Measurements from ENCODE around the gene GABPB2. TPM values are rescaled to one million over a fixed set of nuclear protein-coding genes. Genes with fewer than 3 reads are reported as not detected.
"Not testable (repeated sequence)": the region's sequence is repeated elsewhere in the genome, so short reads cannot be mapped to it uniquely, and the experiment has no call there.

GABPB2 gene
- total and polyA plus RNA-seq, 2 donors from 2014 or later: 4.7 to 20.5 TPM

DNA sequence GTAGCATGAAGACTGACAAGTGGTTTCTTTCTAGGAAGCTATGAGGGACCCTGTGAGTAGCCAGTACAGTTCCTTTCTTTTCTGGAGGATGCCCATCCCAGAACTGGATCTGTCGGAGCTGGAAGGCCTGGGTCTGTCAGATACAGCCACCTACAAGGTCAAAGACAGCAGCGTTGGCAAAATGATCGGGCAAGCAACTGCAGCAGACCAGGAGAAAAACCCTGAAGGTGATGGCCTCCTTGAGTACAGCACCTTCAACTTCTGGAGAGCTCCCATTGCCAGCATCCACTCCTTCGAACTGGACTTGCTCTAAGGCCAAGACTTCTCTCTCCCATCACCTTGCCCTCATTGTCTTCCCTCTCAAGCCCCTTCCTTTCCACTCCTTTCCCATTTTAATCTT, 3.4 kb upstream of the GABPB2 start:
- no peaks in the 10 kb centered on the region for H3K4me1 ChIP-seq (ENCODE audit: control insufficient read depth in 2 of 3, insufficient read depth in 2 of 3, low read depth in 1 of 3, low read length in 3 of 3)
- intact Hi-C loops (cut with DNase I): no loop called here
- no peak overlapping the region for H3K27ac ChIP-seq (ENCODE audit: low read depth in 2 of 2, low read length in 2 of 2)
- no peak for TF ChIP-seq CTCF (IDR thresholded peaks at IDR 0.05; ENCODE audit: borderline replicate concordance, extremely low read depth, insufficient read depth)
- no peaks in the 10 kb centered on the region for H3K9me3 ChIP-seq (ENCODE audit: control insufficient read depth in 2 of 3, insufficient read depth in 1 of 3, low read length in 3 of 3)
- FAIRE-seq (no peak), DNase-seq (no peak)
- H3K4me3 ChIP-seq (ENCODE audit: low read length in 3 of 3): no peak overlapping the region
- no peaks in the 10 kb centered on the region for H3K27me3 ChIP-seq (ENCODE audit: control insufficient read depth, insufficient read depth, low read length)
- H3K9ac ChIP-seq (ENCODE audit: low read length in 3 of 3): no peak overlapping the region
- H3K36me3 ChIP-seq (ENCODE audit: control insufficient read depth in 2 of 3, insufficient read depth in 3 of 3, low read length in 3 of 3): no peaks in the 10 kb centered on the region

DNA sequence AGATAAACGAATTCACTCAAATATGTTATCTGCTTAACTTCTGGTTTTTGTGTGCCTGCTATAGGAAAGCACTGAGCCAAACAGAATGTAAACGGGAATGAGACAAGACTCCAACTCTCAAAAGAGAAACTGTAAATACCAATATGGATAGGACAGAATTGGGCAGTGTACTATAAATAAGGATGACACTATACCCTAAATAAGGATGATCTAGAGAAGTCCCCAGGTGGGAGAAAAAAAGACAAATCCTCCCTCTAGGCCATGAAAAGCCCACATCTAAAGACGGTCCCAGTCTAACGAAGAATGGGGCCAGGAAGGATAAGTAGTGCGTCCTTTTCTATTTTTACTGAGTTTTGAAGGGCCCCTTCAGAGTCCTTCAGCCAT, 1.5 kb upstream of the GABPB2 start:
- no peak for TF ChIP-seq CTCF (IDR thresholded peaks at IDR 0.05; ENCODE audit: borderline replicate concordance, extremely low read depth, insufficient read depth)
- intact Hi-C loops (cut with DNase I): no loop called here
- Histone ChIP-seq H3K4me3 (ENCODE audit: low read length in 3 of 3) (no peak overlapping the region), H3K9ac (ENCODE audit: low read length in 3 of 3) (no peak overlapping the region), H3K4me1 (ENCODE audit: control insufficient read depth in 2 of 3, insufficient read depth in 2 of 3, low read depth in 1 of 3, low read length in 3 of 3) (no peaks in the 10 kb centered on the region), H3K27me3 (ENCODE audit: control insufficient read depth, insufficient read depth, low read length) (no peaks in the 10 kb centered on the region), H3K36me3 (ENCODE audit: control insufficient read depth in 2 of 3, insufficient read depth in 3 of 3, low read length in 3 of 3) (no peaks in the 10 kb centered on the region), H3K9me3 (ENCODE audit: control insufficient read depth in 2 of 3, insufficient read depth in 1 of 3, low read length in 3 of 3) (no peaks in the 10 kb centered on the region), H3K27ac (ENCODE audit: low read depth in 2 of 2, low read length in 2 of 2) (no peak overlapping the region)
- FAIRE-seq: no peak
- no peak for DNase-seq

- Histone ChIP-seq H3K36me3 (ENCODE audit: control insufficient read depth in 2 of 3, insufficient read depth in 3 of 3, low read length in 3 of 3) (no peaks in the 10 kb centered on the region), H3K27ac (ENCODE audit: low read depth in 2 of 2, low read length in 2 of 2) (no peak overlapping the region), H3K4me3 (ENCODE audit: low read length in 3 of 3) (no peak overlapping the region), H3K4me1 (ENCODE audit: control insufficient read depth in 2 of 3, insufficient read depth in 2 of 3, low read depth in 1 of 3, low read length in 3 of 3) (no peaks in the 10 kb centered on the region), H3K27me3 (ENCODE audit: control insufficient read depth, insufficient read depth, low read length) (no peaks in the 10 kb centered on the region), H3K9me3 (ENCODE audit: control insufficient read depth in 2 of 3, insufficient read depth in 1 of 3, low read length in 3 of 3) (no peaks in the 10 kb centered on the region), H3K9ac (ENCODE audit: low read length in 3 of 3) (no peak overlapping the region)
- DNase-seq: no peak
- FAIRE-seq: no peak
- no peak for TF ChIP-seq CTCF (IDR thresholded peaks at IDR 0.05; ENCODE audit: borderline replicate concordance, extremely low read depth, insufficient read depth)
- intact Hi-C loops (cut with DNase I): no loop called here
Observed at GRCh38 chr1:151072224-151072623, 1.7 kb downstream of the GABPB2 start.

DNA sequence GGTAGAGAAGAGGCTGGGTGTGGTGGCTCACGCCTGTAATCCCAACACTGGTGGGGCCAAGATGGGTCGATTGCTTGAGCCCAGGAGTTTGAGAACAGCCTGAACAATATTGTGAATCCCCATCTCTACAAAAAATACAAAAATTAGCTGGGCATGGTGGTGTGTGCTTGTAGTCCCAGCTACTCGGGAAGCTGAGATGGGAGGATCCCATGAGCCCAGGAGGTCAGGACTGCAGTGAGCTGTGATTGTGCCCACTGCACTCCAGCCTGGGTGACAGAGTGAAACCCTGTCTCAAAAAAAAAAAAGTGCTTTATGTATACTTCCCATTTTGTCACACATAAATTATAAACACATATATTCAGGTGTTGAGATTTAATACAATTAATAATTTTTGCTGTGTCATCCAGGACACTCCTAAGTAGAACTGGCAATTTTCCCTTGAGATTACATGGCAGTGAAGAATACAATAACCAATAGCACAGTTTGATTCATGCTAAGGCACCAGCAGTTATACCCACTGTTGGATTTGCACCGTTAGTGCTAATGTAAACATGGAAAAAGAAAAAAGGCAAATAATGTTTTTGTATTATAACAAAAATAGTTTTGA, 15.5 kb downstream of the GABPB2 start:
- H3K9me3 ChIP-seq (ENCODE audit: control insufficient read depth in 2 of 3, insufficient read depth in 1 of 3, low read length in 3 of 3): no peaks in the 10 kb centered on the region
- no peak overlapping the region for H3K4me3 ChIP-seq (ENCODE audit: low read length in 3 of 3)
- TF ChIP-seq CTCF (IDR thresholded peaks at IDR 0.05; ENCODE audit: borderline replicate concordance, extremely low read depth, insufficient read depth): no peak
- intact Hi-C loops (cut with DNase I): no loop called here
- DNase-seq: no peak
- peaks cover 0 to 3% (median 0%) of the 10 kb centered on the region in 3 donors for H3K36me3 ChIP-seq (ENCODE audit: control insufficient read depth in 2 of 3, insufficient read depth in 3 of 3, low read length in 3 of 3)
- H3K27ac ChIP-seq (ENCODE audit: low read depth in 2 of 2, low read length in 2 of 2): no peak overlapping the region
- FAIRE-seq: no peak
- no peak overlapping the region for H3K9ac ChIP-seq (ENCODE audit: low read length in 3 of 3)
- no peaks in the 10 kb centered on the region for H3K4me1 ChIP-seq (ENCODE audit: control insufficient read depth in 2 of 3, insufficient read depth in 2 of 3, low read depth in 1 of 3, low read length in 3 of 3)
- no peaks in the 10 kb centered on the region for H3K27me3 ChIP-seq (ENCODE audit: control insufficient read depth, insufficient read depth, low read length)

- peak in 1 of 5 donors; percentile 17 for DNase-seq
- H3K9ac ChIP-seq (ENCODE audit: low read length in 3 of 3); H3K9me3 ChIP-seq (ENCODE audit: control insufficient read depth in 2 of 3, insufficient read depth in 1 of 3, low read length in 3 of 3); FAIRE-seq; H3K27ac ChIP-seq (ENCODE audit: low read depth in 2 of 2, low read length in 2 of 2); H3K4me3 ChIP-seq (ENCODE audit: low read length in 3 of 3); intact Hi-C loops (cut with DNase I); H3K36me3 ChIP-seq (ENCODE audit: control insufficient read depth in 2 of 3, insufficient read depth in 3 of 3, low read length in 3 of 3); H3K4me1 ChIP-seq (ENCODE audit: control insufficient read depth in 2 of 3, insufficient read depth in 2 of 3, low read depth in 1 of 3, low read length in 3 of 3); H3K27me3 ChIP-seq (ENCODE audit: control insufficient read depth, insufficient read depth, low read length): not testable (repeated sequence)
Observed at GRCh38 chr1:151097426-151097825, 26.9 kb downstream of the GABPB2 start.

Measured in kidney (tissue), 14 donors.